ENCODE measurements around the gene TMEM187.

TMEM187 gene

DNA sequence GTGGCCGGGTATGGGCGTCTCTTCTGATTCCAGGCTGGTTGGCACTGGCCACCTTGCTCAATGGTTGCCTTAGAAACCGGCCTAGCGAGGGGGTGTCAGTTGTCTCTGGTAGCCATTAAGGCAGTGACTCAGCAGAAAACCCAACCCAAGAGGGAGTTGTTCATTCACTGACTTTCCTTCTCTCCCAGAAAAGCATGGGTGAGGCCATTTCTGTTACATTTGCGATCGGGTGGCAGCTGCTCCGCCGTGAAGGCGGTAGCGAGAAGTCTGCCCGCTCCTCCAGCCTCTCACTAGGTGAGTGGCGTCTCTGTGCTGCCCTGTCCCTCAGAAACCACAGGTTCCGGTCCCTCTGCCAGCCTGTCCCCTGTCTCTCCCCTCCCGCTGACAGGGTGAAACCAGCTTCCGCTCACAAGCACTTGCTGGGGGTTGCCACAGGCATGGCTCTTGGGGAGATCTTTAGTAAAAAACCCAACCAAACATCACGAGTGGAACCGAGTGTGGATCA is 29.7 kb downstream of the TMEM187 start:
- no peak for DNase-seq (ENCODE audit: low read depth)

GRCh38 chrX:154004315-154004714 is 31.8 kb downstream of the TMEM187 start:
- no peak for DNase-seq (ENCODE audit: low read depth)

GRCh38 chrX:154006947-154007346 is 34.4 kb downstream of the TMEM187 start:
- no peak for DNase-seq (ENCODE audit: low read depth)

DNA sequence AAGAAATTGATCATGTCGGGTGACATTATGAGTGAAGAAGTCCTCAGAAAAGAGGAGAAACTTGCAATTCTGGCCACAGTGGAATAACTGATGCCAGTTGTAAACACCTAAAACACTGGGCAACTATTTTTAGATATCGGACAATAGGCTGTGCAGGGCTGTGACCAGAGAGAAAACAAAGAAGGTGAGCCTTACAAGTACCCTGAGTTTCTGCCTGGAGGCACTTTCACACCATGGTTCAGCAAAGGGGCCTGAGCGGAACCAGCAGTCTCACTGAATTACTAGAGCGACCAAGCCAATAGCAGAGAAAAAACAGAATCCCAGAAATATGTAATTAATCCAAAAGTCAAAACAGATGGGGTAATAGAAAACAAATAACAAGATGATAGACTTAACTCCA is 36.0 kb downstream of the TMEM187 start:
- DNase-seq (ENCODE audit: low read depth), result no peak

DNA sequence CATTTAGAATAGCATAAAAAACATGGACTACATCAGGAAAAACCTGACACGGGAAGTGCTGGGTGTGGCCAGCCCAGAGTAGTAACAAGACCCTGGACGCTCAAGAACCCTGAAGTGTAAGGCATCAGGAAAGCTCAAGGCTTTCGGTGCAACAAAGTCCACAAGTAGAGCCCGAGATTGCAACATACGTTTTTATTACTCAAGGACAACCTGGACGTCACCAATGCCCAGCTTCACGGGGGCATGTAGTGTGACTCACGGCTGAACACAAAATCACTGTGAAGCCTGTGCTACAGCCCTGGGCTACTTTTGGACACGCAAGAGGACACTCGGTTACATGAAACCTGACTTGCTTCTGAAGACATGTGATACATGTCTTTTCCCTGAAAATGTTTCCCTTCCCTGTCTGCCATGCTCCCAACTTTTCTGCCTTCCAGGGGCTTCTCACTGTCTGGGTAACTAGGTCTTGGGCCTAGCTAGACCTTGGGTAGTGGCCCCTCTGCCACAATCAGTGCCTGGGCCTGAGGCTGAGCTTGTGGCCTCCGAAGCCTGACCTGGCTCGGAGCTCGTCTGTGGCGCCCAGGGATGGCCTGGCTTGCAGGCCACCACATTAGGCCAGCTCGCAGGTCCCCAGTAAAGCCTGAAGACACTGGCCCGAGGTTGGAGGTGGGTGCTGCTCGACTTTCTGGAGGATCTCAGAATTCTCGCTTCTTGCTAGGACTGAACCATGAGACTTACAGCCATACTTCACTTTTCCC is 38.0 kb downstream of the TMEM187 start:
- no peak for DNase-seq (ENCODE audit: low read depth)

DNA sequence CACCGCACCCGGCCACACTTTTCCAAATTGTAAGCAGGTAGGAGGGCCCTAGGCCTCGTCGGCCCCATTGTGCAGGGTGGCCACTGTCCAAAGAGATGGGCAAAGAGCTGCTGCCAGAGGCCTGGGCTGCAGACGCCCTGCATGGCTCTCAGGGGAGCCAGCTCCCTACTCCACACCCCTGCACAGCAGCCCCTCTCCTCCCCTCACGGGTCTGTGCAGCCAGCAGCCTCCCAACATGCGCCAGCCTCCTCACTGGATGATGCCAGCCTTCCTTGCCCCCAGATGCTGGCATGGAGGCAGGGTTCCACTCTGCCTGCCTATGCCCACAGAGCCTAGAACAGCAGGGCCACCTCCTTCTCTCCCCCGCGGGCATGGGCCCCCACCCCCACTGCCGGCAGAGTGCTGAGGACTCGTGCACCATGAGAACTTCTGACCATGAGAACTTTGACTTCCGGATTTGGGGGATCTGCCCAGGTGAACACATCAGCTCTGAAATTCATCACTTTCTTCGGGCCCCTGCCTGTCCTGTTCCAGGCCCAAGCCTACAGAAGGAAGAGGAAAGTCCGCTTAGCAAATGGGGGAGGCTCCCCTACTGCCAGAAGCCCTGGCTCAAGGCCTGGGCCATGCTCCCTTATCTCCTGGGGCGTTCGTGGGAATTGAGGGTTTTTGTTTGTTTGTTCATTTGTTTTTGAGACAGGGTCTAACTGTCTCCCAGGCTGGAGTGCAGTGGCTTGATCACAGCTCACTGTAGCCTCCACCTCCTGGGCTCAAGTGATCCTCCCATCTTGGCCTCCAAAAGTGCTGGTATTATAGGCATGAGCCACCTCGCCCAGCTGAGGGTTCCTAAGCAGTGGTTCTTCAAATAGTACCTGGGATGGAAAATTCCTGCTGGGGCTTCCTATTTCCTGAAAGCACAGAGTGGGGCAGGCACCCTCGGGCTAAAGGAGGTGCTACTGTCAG is 39.1 kb downstream of the TMEM187 start:
- no peak for DNase-seq (ENCODE audit: low read depth)

GRCh38 chrX:154012336-154012991 is 39.9 kb downstream of the TMEM187 start:
- no peak for DNase-seq (ENCODE audit: low read depth)

DNA sequence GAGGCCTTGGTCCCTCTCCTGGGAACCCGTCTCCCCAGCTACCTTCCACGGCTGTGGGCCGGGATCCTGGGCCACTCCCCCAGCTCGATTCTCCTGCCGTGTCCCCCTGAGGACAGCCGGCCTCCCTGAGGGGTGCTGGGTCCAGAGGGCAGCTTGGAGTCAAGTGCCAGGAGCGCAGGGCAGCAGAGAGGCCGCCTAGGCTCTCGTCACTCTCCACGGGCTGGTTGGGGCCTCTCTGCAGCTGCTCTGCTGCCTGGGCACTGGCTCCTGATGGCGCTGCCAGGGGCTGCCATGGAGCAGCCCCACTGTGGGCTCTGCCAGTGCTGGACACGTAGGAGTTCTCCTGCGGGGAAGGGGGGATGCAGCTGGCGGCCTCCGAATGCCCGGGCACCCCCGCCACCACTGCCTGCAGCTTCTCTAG is 40.5 kb downstream of the TMEM187 start:
- DNase-seq (ENCODE audit: low read depth), result no peak

- DNase-seq (ENCODE audit: low read depth), result no peak
Measured at GRCh38 chrX:154013614-154014360, 41.2 kb downstream of the TMEM187 start.

- no peak for DNase-seq (ENCODE audit: low read depth)
Measured at GRCh38 chrX:154014429-154015380, 42.2 kb downstream of the TMEM187 start.

DNA sequence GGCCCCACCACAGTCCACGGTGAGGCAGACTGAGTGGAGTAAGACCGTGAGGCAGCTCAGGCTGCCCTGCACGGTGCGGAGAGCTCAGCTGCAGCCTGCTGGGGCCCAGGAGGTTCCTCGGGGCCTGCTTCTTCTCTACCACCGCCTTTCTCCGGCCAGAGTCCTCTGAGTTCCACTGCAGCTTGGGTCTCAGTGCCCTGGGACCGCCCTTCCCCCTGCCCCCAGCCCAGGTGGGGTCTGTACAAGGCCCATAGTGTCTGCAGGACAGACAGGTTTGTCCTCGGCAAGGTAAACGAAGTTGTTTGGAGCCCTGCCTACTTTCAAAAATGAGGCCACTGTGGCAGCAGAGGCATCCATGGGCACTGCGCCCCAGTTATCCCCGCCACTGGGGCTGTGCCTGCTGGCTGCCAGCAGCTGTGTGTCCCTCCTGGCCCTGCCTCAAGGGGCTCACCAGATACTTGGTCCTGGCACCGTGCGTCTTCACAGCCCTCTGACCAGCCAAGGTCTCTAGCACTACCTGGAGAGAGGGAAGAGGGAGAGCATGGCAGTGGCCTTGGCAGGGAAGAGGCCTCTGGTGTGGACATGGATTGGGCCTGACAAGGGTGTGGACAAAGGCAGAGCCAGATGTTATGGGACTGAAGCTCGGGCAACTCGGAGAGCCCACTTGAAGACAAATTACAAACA is 43.2 kb downstream of the TMEM187 start:
- no peak for DNase-seq (ENCODE audit: low read depth)

GRCh38 chrX:154016366-154017076 is 44.0 kb downstream of the TMEM187 start:
- no peak for DNase-seq (ENCODE audit: low read depth)

- DNase-seq (ENCODE audit: low read depth), result no peak
Measured at GRCh38 chrX:154017766-154018517, 45.4 kb downstream of the TMEM187 start.

DNA sequence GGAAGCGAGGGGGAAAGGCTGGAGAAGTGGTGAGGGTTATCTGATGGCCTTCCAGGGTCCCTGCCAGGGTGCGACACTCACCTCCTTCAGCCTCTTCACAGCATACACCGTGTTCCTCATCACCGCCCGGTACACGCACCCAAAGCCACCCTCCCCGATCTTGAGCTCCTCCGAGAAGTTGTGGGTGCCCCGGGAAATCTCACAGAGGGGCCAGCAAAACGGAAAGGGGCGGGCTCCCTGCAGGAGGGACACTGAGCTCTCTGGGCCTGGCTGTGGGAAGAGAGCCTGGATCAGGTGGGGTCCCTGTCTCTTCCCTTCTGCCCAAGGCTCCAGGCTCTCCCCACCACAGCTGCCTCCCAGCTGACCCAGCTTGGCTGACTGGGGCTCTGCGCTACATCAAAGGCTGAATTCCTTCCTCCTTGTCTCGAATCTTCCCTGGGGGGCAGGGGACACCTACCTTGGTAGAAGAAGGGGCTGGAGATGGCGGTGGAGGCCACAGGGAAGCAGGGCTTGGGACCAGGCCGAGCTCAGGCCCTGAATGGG is 46.0 kb downstream of the TMEM187 start:
- DNase-seq (ENCODE audit: low read depth), result no peak

DNA sequence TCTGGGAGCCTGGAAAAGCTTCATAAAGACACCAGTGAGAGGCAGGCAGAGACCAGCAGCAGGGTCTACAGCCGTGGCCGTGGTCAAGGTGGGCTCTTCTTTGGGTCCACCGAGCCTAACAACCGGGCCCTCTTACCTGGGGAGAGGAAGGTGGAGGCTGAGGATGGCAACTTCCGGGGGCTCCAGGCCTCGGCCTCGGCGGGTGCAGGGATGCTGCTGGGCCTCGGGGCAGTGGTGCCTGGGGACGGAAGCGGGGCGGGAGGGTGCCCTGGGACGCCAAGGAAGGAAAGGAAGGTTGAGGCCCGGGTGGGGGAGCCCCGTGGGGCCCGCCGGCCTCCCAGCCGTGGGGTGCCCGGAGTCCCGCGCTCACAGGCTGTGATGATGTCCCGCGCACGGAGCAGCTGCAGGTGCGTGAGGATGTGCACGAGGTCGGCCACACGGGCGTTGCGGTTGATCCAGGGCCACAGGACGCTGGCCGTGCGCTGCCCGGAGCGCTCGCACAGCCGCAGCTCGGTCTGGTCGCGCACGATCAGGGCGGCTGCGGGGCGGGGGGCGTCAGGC is 46.6 kb downstream of the TMEM187 start:
- no peak for DNase-seq (ENCODE audit: low read depth)

- no peak for DNase-seq (ENCODE audit: low read depth)
Measured at GRCh38 chrX:154019633-154020528, 47.3 kb downstream of the TMEM187 start, which contains the start of gene IRAK1. Gene IRAK1, minus strand, starts transcription at chrX:154019902. Its CDS starts 90 bp downstream, at chrX:154019812.

Data from HS-27A (cell line).